Endothelial cell of umbilical vein (primary cell): ENCODE measurements around the gene HLA-DMA. TPM values are rescaled to one million over a fixed set of nuclear protein-coding genes. Genes with fewer than 3 reads are reported as not detected.
A peak's percentile ranks its signal among the peaks of the same experiment; 100 is the strongest.

ENCODE experiments used
- BruUV-seq: library from RNA; stranded (reverse); fragments of 400-500 nt; replicated peaks from 2 replicates; lab custom pipeline; 2021; lab: Mats Ljungman, UMichigan
- CTCF ChIA-PET: fragments of 300-600, 350-600 bp; sonication (Branson Sonifier 250); formaldehyde crosslinking; loops from one replicate; lab custom pipeline; 2021; ENCODE audit warnings: antibody characterized with exemption, inconsistent platforms; lab: Charles Lee
- POLR2A ChIA-PET: fragments of 300-600, 350-600 bp; sonication (Branson Sonifier 250); formaldehyde crosslinking; loops from one replicate; lab custom pipeline; 2021; ENCODE audit warnings: antibody characterized with exemption, inconsistent platforms; lab: Charles Lee
- DNase-seq: peaks from one replicate; pipeline ENCODE4 v3.0.0-alpha.2; 2011; ENCODE audit warnings: low read depth, low spot score
- FAIRE-seq: peaks from 2 replicates; lab custom pipeline; 2011; peaks lifted over from hg19 to GRCh38; lab: Jason Lieb, UNC
- H2AFZ ChIP-seq: 2 replicates; pipeline ENCODE4 v1.6.0; 2012; ENCODE audit warnings: low read depth, low read length, control low read depth, inconsistent platforms
- H3K27ac ChIP-seq: 2 replicates; pipeline ENCODE4 v1.5.1; 2011; ENCODE audit warnings: low read depth, mild to moderate bottlenecking, control low read depth, low read length, moderate library complexity; ENCODE audit not compliant: insufficient read depth
- H3K27me3 ChIP-seq, 2 experiments: 2 replicates each; pipeline versions ENCODE4 v1.6.0 to v1.6.1; 2011; ENCODE audit warnings: low read length in 2 of 2, mixed read lengths in 1 of 2; ENCODE audit not compliant: control insufficient read depth in 2 of 2, insufficient read depth in 2 of 2
- H3K36me3 ChIP-seq, 2 experiments: 2 replicates in 1 of 2; 3 replicates in 1 of 2; pipeline ENCODE4 v1.5.1; 2011; ENCODE audit warnings: low read length in 2 of 2, mild to moderate bottlenecking in 1 of 2, moderate library complexity in 1 of 2; ENCODE audit not compliant: control insufficient read depth in 2 of 2, insufficient read depth in 2 of 2; ENCODE audit errors: extremely low read depth in 1 of 2
- H3K4me1 ChIP-seq: 3 replicates; pipeline ENCODE4 v1.5.1; 2011; ENCODE audit warnings: mild to moderate bottlenecking, low read length; ENCODE audit not compliant: control insufficient read depth, insufficient read depth; ENCODE audit errors: extremely low read depth
- H3K4me2 ChIP-seq: 2 replicates; pipeline ENCODE4 v1.6.1; 2011; ENCODE audit warnings: low read length, control low read depth, mixed read lengths; ENCODE audit not compliant: insufficient read depth
- H3K4me3 ChIP-seq, 3 experiments: fragments of 200-600 bp in 1 of 3; sonication (generic), shearing (Covaris generic) in 1 of 3; replicated peaks in 1 of 3; 2 replicates each; pipeline ENCODE4 v1.5.1; 2011 to 2016; ENCODE audit warnings: control low read depth in 3 of 3, low read length in 3 of 3, mild to moderate bottlenecking in 2 of 3, inconsistent platforms in 1 of 3, low read depth in 1 of 3, moderate library complexity in 1 of 3; ENCODE audit not compliant: insufficient read depth in 1 of 3
- H3K79me2 ChIP-seq: 2 replicates; pipeline ENCODE4 v1.6.0; 2012; ENCODE audit warnings: low read length, inconsistent platforms; ENCODE audit not compliant: control insufficient read depth, insufficient read depth
- H3K9ac ChIP-seq: replicated peaks from 2 replicates; pipeline ENCODE3; 2011; ENCODE audit warnings: low read length, control low read depth; ENCODE audit not compliant: insufficient read depth; ENCODE audit errors: extremely low read depth
- H3K9me1 ChIP-seq: replicated peaks from 3 replicates; pipeline ENCODE4 v1.6.0; 2011; ENCODE audit warnings: mild to moderate bottlenecking, low read length; ENCODE audit not compliant: control insufficient read depth, insufficient read depth; ENCODE audit errors: extremely low read depth
- H3K9me3 ChIP-seq: replicated peaks from 2 replicates; pipeline ENCODE4 v1.5.1; 2012; ENCODE audit warnings: low read length, inconsistent platforms; ENCODE audit not compliant: control insufficient read depth, insufficient read depth
- H4K20me1 ChIP-seq: replicated peaks from 2 replicates; pipeline ENCODE3; 2011; ENCODE audit warnings: mild to moderate bottlenecking, low read length; ENCODE audit not compliant: control insufficient read depth, insufficient read depth; ENCODE audit errors: extremely low read depth
- CTCF ChIP-seq, 2 donors: IDR thresholded peaks; 1 replicate in 1 of 2; 2 replicates in 1 of 2; pipeline ENCODE4 v1.5.1; 2011; ENCODE audit warnings: low read length in 2 of 2, mild to moderate bottlenecking in 2 of 2, moderate library complexity in 2 of 2, control low read depth in 1 of 2, inconsistent platforms in 1 of 2, low read depth in 1 of 2; ENCODE audit not compliant: insufficient read depth in 1 of 2; ENCODE audit errors: extremely low read depth in 1 of 2
- JUN ChIP-seq: IDR thresholded peaks from 2 replicates; pipeline ENCODE4 v1.6.1; 2011; ENCODE audit warnings: borderline replicate concordance, low read depth; ENCODE audit not compliant: insufficient read length, insufficient read depth
- POLR2A ChIP-seq: IDR thresholded peaks from 2 replicates; pipeline ENCODE4 v1.6.1; 2012; ENCODE audit warnings: low read depth, mild to moderate bottlenecking, control low read depth, low read length
- POLR2AphosphoS5 ChIP-seq: IDR thresholded peaks from 2 replicates; pipeline ENCODE4 v1.6.1; 2012; ENCODE audit warnings: low read depth, mild to moderate bottlenecking, control low read depth, low read length, moderate library complexity; ENCODE audit not compliant: insufficient read depth
- dilution Hi-C: fragments of 300-500 bp; cut with MboI; formaldehyde crosslinking; loops from one replicate; pipeline ENCODE4 v1.15.0; 2019; ENCODE audit warnings: low sequenced_read_pairs; ENCODE audit not compliant: extremely low pct_ligation_motif_present
- intact Hi-C: fragments of 100-400 bp; cut with micrococcal nuclease; formaldehyde crosslinking; loops from one replicate; pipeline ENCODE4 v1.10.0; 2022
- polyA plus RNA-seq, 4 experiments: library from polyadenylated mRNA; depleted of rRNA in 3 of 4; stranded (reverse) in 3 of 4; unstranded in 1 of 4; fragments of >200 nt; gene quantifications; 2 replicates each; pipeline versions ENCODE4 v1.2.1 to v1.2.3, GENCODE V29; 2011 to 2012; ENCODE audit warnings: missing spikeins in 1 of 4
- total RNA-seq: library from RNA; stranded (reverse); gene quantifications from 2 replicates; pipeline ENCODE4 v1.2.3, GENCODE V29; 2021

The HLA-DMA gene
- total and polyA plus RNA-seq, 2 donors (not counting 3 experiments of a cell fraction or from before 2014, with no cell fraction given), result 1.2 to 7.7 TPM

GRCh38 chr6:32982702-32983492 is 30.0 kb upstream of the HLA-DMA start:
- CTCF ChIA-PET, result interaction anchor here (0.8 to 12.6 kb wide), 10 partner anchors 12 to 144 kb away, joined by 3 to 580 read pairs (median 28); partner anchors contain the start of genes BRD2, HLA-DMA and TAP2
- H3K79me2 ChIP-seq, result peaks cover 17% of the 10 kb centered on the region
- no peak for FAIRE-seq

More at GRCh38 chr6:32982702-32983492, 30.0 kb upstream of the HLA-DMA start:
- POLR2A ChIA-PET, result interaction anchor here (4.6 kb wide), 1 partner anchor 10 kb away, joined by 89 read pairs; no protein-coding TSS in a partner anchor
- no peak for DNase-seq
- Histone ChIP-seq H3K4me2 (no peak overlapping the region), H3K9me3 (no peaks in the 10 kb centered on the region), H4K20me1 (peaks cover 9% of the 10 kb centered on the region), H3K4me3 (no peak overlapping the region), H3K9ac (no peak overlapping the region), H3K27ac (no peak overlapping the region), H3K4me1 (no peaks in the 10 kb centered on the region), H3K27me3 (peaks cover 0 to 12% of the 10 kb centered on the region in 2 experiments), H2AFZ (no peak overlapping the region), H3K36me3 (peaks cover 25 to 31% of the 10 kb centered on the region in 2 experiments), H3K9me1 (no peaks in the 10 kb centered on the region)
- no peak for TF ChIP-seq JUN
- TF ChIP-seq CTCF (IDR thresholded peaks at IDR 0.05; ENCODE audit: extremely low read depth in 1 of 2, insufficient read depth in 1 of 2, low read depth in 1 of 2, low read length in 2 of 2), result no peak
- TF ChIP-seq POLR2A, result peak; percentile 82
- peak; percentile 13 for TF ChIP-seq POLR2AphosphoS5
- BruUV-seq, result no TSS peak
- dilution Hi-C loops, result no loop called here
- intact Hi-C loops, result loop anchor here (1.0 kb wide), 1 partner anchor 10 kb away; no protein-coding TSS in a partner anchor
